Measurements from ENCODE around the gene TYW1. TPM values are rescaled to one million over a fixed set of nuclear protein-coding genes. Genes with fewer than 3 reads are reported as not detected.
"Not testable (repeated sequence)": the region's sequence is repeated elsewhere in the genome, so short reads cannot be mapped to it uniquely, and the experiment has no call there.

TYW1 gene, protein sequence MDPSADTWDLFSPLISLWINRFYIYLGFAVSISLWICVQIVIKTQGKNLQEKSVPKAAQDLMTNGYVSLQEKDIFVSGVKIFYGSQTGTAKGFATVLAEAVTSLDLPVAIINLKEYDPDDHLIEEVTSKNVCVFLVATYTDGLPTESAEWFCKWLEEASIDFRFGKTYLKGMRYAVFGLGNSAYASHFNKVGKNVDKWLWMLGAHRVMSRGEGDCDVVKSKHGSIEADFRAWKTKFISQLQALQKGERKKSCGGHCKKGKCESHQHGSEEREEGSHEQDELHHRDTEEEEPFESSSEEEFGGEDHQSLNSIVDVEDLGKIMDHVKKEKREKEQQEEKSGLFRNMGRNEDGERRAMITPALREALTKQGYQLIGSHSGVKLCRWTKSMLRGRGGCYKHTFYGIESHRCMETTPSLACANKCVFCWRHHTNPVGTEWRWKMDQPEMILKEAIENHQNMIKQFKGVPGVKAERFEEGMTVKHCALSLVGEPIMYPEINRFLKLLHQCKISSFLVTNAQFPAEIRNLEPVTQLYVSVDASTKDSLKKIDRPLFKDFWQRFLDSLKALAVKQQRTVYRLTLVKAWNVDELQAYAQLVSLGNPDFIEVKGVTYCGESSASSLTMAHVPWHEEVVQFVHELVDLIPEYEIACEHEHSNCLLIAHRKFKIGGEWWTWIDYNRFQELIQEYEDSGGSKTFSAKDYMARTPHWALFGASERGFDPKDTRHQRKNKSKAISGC
- total RNA-seq (10 to 100 TPM; 14.3 to 47.2 (median 24.0) TPM), polyA plus RNA-seq (10 to 100 TPM in 1 of 3 donors, 1 to 10 TPM in 2; 3.0 to 10.7 (median 6.0) TPM)

DNA sequence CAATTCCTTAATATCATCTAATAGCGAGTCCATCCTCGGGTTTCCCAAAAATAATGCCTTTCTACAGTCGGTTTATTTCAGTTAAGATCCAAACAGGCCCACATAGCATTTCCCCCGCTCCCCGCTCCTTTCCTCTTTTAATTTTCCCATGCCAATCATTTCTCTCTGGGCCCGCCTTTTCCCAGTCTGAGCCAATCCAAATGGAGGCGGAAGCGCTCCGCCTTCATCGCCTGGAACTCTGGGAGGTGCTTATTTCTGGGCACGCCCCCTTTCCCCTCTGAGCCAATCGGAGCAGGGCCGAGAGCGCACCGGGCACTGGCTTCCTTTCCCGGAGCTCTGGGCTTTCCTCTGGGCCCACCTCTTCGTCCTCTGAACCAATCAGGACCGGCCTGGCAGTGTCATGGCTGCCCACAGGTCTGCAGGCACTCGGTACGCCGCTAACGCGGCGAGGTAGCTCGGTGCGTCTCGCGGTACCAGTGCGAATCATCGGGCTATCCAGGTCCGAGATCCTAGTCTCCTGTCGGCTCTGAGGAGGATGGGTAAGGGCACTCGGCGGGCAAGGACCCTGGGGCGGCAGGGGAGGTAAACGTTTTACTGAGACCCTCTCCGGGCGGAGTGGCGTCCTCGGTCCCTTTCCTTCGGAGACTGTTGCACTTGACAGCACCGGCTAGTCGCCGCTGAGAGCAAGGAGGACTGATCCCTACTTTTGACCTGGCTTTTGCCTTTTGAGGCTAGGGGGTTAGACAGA, at the start of gene TYW1:
Gene TYW1 (plus strand): TSS at position 390 of the 748 bp plus-strand sequence. CDS start 146 bp downstream, at position 536.
- not testable (repeated sequence) for H3K9me3 ChIP-seq, H3K27me3 ChIP-seq
- Histone ChIP-seq H3K4me1 (peaks cover 0 to 35% (median 33%) of the 10 kb centered on the region in 4 donors), H3K4me3 (peak within 1 kb of the TSS; percentile 68 to 84 (median 80)), H3K27ac (peak within 1 kb of the TSS; percentile 98 to 100 (median 100)), H3K36me3 (peaks cover 6 to 36% (median 20%) of the 10 kb centered on the region in 4 donors)
- DNase-seq: peak; percentile 99
- peak; percentile 79 to 93 (median 88) for TF ChIP-seq POLR2AphosphoS5 (IDR thresholded peaks at IDR 0.05)
- peak; percentile 52 to 73 for TF ChIP-seq POLR2A (IDR thresholded peaks at IDR 0.05)
- WGBS, 2 donors: 0% methylated on average over 44 of the region's 44 CpGs
- intact Hi-C loops (cut with DNase I): loop anchor here (5.0 kb wide), 1 partner anchor 149 kb away; no protein-coding TSS in a partner anchor

DNA sequence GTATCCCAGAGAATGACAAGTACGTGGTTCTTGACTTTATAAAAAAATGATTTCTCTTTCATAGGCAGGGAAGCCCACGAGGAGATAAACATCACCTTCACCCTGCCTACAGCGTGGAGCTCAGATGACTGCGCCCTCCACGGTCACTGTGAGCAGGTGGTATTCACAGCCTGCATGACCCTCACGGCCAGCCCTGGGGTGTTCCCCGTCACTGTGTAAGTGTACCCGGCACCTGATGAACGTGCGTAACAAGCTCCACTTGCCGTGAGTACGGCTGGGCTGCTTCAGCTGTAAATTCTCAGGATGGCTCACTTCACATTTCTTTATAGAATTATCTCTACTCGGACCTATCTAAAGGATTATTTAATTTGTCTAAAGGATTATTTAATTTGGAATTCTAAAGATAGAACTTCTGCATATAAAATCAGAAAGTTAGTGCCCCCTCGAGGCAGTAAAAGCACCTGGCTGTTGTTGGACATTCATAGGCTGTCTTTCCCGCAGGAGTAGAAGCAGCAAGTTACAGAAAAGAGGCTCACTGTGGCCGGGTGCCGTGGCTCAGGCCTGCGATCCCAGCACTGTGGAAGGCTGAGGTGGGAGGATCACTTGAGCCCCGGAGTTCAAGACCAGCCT, 48.0 kb upstream of the TYW1 start:
- Histone ChIP-seq H3K27ac (no peak overlapping the region), H3K4me3 (no peak overlapping the region), H3K4me1 (no peaks in the 10 kb centered on the region), H3K36me3 (peaks cover 17 to 99% (median 67%) of the 10 kb centered on the region in 4 donors), H3K9me3 (no peaks in the 10 kb centered on the region), H3K27me3 (no peaks in the 10 kb centered on the region)
- no peak for DNase-seq
- intact Hi-C loops (cut with DNase I): no loop called here
- TF ChIP-seq, protein P1, sequence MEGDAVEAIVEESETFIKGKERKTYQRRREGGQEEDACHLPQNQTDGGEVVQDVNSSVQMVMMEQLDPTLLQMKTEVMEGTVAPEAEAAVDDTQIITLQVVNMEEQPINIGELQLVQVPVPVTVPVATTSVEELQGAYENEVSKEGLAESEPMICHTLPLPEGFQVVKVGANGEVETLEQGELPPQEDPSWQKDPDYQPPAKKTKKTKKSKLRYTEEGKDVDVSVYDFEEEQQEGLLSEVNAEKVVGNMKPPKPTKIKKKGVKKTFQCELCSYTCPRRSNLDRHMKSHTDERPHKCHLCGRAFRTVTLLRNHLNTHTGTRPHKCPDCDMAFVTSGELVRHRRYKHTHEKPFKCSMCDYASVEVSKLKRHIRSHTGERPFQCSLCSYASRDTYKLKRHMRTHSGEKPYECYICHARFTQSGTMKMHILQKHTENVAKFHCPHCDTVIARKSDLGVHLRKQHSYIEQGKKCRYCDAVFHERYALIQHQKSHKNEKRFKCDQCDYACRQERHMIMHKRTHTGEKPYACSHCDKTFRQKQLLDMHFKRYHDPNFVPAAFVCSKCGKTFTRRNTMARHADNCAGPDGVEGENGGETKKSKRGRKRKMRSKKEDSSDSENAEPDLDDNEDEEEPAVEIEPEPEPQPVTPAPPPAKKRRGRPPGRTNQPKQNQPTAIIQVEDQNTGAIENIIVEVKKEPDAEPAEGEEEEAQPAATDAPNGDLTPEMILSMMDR (IDR thresholded peaks at IDR 0.05): no peak
- TF ChIP-seq EP300 (IDR thresholded peaks at IDR 0.05) (no peak), POLR2AphosphoS5 (IDR thresholded peaks at IDR 0.05) (no peak), POLR2A (IDR thresholded peaks at IDR 0.05) (no peak)
- WGBS, 2 donors: 82 to 92% methylated on average over 19 of the region's 19 CpGs

DNA sequence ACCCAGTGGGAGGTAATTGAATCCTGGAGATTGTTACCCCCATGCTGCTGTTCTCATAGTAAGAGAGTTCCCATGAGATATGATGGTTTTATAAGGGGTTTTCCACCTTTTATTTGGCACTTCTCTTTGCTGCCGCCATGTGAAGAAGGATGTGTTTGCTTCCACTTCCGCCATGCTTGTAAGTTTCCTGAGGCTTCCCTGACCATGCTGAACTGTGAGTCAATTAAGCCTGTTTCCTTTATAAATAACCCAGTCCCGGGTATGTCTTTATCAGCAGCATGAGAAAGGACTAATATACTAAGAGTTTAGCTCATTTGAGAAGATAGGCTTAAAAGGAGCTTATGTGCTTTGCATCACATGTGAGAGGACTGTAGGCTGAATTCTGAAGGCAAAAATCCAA, 46.3 kb upstream of the TYW1 start:
- intact Hi-C loops (cut with DNase I): no loop called here

DNA sequence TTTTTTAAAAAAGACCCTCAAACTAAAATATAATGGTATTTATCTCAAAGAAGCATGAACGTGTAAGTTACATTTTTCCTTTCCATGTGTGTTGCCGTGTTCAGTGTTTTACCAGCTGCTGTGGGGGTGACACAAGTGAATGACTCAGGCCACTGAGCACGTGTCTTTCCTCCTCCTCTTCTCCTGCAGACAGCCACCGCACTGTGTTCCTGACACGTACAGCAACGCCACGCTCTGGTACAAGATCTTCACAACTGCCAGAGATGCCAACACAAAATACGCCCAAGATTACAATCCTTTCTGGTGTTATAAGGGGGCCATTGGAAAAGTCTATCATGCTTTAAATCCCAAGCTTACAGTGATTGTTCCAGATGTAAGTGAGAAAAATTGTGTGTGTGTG, 45.9 kb upstream of the TYW1 start:
- no peaks in the 10 kb centered on the region for H3K27me3 ChIP-seq
- no peaks in the 10 kb centered on the region for H3K4me1 ChIP-seq
- H3K36me3 ChIP-seq: peaks cover 17 to 99% (median 68%) of the 10 kb centered on the region in 4 donors
- intact Hi-C loops (cut with DNase I): no loop called here
- H3K9me3 ChIP-seq: no peaks in the 10 kb centered on the region
- H3K27ac ChIP-seq: no peak overlapping the region
- 94% methylated on average over 8 of the region's 8 CpGs for WGBS, 2 donors
- H3K4me3 ChIP-seq: no peak overlapping the region
- no peak for DNase-seq
- TF ChIP-seq, protein P1 (IDR thresholded peaks at IDR 0.05): no peak
- TF ChIP-seq POLR2AphosphoS5 (IDR thresholded peaks at IDR 0.05): no peak
- TF ChIP-seq EP300 (IDR thresholded peaks at IDR 0.05): no peak
- no peak for TF ChIP-seq POLR2A (IDR thresholded peaks at IDR 0.05)

More for the DNA sequence above, 46.3 kb upstream of the TYW1 start:
- no peak overlapping the region for H3K4me3 ChIP-seq
- no peak for TF ChIP-seq POLR2AphosphoS5 (IDR thresholded peaks at IDR 0.05)
- TF ChIP-seq EP300 (IDR thresholded peaks at IDR 0.05): no peak
- no peak for TF ChIP-seq POLR2A (IDR thresholded peaks at IDR 0.05)
- TF ChIP-seq, protein P1 (IDR thresholded peaks at IDR 0.05): no peak
- WGBS, 2 donors: 74 to 82% methylated on average over 3 of the region's 3 CpGs
- H3K9me3 ChIP-seq: no peaks in the 10 kb centered on the region
- no peak for DNase-seq
- H3K36me3 ChIP-seq: peaks cover 17 to 99% (median 68%) of the 10 kb centered on the region in 4 donors
- H3K4me1 ChIP-seq: no peaks in the 10 kb centered on the region
- no peaks in the 10 kb centered on the region for H3K27me3 ChIP-seq
- no peak overlapping the region for H3K27ac ChIP-seq
